T-helper 2 cell treated with Interferon-gamma antibody and Interleukin-4, amounts not matched to agents 100 ng/mL and 5 ng/mL, for 36 hours (primary cell): Measurements from ENCODE around the gene UGT1A8. TPM values are rescaled to one million over a fixed set of nuclear protein-coding genes. Genes with fewer than 3 reads are reported as not detected.

Experiments used
- intact Hi-C: fragments of 100-400 bp; cut with micrococcal nuclease; formaldehyde crosslinking; loops from one replicate; pipeline ENCODE4 v1.15.1; 2023
- total RNA-seq: library from RNA; stranded (reverse); gene quantifications from 2 replicates; pipeline ENCODE4 v1.2.3, GENCODE V29; 2022

UGT1A8 gene
- total RNA-seq, 1 donor from 2014 or later, result not detected

DNA sequence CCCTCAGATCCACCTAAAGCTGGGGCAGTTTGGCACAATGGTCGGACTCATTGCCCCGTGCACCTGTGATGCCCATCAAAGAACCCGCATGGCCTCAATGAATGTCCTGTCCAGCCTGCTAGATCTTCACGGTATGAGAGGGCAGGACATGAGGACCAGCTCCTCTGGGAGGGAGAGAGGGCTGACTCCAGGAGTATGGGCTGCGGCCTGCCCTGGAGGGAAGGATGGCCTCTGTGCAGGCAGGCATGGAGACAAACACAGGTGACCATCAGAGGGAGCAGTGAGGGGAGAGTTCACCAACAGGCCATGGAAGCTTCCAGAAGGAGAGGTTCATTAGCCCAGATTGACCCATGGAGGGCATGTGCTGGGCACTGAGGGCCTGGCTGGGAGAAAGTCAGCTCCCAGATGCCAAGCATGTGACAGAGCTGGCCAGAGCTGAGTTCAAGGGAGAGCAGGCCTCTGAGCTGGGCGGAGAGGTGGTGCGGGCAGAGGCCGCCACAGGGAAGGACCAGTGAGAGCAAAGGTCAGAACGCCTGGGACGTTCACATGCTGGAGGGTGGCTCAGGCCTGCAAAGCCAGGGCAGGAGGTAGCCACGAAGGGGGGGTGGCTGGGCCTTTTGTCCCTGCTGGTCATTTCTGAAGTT is 200.7 kb downstream of the UGT1A8 start:
- intact Hi-C loops, result no loop called here

DNA sequence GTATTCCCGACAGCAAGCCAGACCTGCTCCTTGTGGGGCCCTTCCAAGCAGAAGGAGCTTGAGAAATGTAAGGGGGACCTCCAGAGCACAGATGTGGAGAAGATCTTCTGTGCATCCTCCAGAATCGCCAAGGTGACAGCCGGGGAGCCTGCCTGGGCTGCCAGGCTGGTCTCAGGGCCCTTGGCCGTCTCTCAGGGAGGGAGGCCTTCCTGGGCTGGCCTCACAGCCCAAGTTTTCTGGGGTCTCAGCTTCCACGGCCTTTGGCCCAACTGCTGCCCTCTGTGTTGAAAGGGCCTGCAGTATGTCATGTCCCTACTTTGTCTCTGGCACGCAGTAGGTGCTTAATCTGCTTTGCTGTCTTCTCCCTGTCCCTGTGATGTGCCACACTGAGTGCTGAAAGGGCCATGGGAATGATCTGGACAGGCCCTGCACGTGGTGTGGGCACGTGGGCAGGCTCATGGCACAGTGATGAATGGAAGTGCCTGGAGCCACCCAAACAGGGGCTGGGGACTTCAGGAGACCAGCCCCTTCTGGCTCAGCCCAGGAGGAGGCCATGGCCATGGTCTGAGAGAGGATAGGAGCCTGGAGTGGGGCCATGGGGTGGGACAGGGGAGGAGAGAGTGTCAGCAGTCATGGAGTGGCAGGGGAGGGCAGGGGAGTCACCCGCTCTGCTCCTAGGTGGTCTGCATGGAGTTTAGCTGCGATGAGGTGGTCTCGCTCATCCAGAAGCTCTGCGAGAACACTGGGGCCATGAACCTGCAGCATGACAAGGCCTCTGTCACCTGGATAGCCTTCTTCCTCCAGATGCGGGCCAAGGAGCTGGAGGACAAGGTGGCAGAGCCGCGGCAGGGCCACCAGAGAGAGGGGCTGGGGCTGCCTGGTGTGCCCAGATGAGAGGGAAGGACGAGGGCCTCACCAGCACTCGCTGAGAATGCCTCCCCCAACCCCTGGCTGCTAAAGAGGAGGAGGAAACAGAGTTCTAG is 201.5 kb downstream of the UGT1A8 start:
- intact Hi-C loops, result no loop called here

DNA sequence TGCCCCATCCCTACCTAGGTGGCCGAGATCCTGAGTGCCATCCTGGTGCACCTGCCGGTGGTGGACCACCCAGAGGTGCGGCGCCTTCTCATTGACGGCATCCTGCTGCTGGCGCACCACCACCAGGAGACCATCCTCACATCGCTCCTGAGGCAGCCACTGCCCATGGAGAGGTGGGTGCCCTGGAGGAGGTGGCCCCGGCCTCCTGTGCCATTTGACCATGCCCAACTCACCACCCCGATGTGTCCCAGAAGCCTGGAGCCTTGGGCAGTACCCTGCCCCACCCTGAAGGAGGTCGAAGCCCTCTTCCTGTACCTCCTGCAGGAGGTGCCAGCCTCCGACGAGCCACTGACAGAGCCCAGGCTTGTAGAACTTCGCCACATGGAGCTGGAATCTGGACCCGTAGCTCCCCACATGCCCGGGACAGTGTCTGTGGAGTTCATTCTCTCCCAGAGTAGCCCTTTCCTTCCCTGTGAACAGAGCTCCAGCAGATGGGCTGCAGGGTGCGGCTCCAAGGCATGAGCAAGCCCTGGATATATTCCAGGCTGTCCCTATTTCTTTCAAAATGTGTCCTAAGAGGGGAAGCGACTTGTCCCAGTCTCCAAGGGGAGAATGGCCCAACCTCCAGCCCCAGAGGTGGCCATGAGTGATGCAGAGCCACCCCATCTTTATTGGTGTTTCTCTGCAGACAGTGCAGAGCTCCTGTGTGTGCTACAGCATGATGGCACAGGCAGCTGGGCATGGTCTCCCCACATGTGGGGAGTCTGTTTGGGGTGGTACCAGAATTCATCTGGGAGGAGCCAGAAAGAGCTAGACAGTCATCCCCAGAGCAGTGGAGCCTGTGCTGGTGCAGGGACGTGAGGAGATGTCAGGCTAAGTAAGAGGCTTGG is 202.7 kb downstream of the UGT1A8 start:
- intact Hi-C loops, result no loop called here

DNA sequence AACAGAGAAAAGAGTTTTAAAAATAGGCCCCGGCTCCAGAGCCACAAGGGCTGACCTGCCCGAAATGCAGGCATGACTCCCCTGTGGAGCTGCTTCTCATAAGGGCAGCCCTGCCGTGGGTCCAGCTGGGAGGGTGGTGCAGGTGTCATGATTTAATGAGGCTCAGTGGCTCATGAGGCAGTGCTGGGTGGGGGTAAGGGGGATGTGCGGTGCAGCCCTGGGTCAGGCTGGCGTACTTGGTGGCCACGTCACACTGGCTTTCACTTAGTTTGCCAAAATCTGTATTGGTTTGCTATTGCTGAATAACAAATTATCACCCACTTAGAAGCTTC is 203.3 kb downstream of the UGT1A8 start:
- intact Hi-C loops, result no loop called here

DNA sequence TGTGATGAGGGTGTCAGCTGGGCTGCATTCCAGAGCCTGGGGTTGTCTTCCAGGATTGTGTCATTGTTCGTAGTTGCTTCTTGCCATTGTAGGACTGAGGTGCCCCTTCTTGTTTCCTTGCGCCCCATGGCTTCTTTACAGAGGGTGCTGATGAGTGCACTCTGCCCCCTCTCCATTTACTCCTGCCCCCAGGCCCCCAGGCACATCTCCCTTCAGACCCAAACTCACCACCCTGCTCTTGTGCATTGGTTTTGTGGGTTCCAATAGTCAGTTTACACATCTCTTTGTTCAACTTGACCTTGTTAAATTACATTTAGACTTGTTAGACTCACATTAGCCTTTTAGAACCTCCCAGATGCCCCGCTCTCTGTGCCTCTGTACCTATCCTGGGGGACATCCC is 203.8 kb downstream of the UGT1A8 start:
- intact Hi-C loops, result no loop called here

DNA sequence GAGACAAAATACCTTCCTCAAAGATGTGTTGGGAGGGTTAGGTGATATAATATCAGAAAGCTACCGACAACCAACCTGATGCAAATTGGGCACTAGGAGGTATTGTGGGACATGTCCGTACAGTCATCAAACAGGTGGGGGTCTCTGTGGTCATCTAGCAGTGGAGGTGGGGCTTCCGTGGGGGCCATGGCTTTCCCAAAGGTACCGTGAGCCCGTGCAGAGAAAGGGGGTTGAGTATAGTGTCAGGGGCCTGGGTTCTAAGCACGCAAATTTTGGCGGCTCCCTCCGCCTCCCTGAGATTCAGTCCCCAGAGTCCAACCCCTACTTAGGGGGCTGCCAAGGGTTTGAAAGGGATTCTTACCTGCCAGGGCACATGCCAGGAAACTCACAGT is 204.3 kb downstream of the UGT1A8 start:
- intact Hi-C loops, result no loop called here

DNA sequence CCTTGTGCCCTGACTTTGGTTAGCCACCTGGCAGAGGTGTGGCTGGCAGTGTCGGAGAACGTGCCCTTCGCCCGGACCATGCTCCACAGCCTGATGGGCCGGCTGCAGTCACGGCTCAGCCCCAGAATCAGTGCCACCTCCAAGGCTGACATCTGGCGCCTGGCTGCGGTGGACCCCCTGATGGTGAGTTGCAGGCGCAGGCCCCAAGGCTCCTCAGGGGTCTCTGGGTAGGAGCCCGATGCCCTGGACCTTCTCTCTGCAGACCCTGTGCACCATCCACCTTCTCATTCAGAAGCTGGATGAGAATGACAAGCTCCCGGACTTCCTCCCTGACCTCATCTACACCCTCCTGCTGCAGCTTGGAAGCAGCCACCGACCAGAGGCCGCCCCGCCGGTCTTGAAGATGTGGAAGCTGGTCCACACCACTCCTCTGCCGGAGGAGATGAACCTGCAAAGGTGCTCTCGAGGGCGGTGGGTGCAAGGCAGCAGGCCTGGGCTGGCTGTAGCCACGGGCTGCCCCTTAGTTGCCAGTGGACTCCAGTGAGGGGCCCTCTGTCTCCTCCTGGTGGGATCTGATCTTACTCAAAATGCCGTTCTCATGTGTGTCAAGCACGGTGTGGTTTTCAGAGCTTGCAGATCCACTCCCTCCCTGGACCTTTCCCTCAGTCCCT is 204.8 kb downstream of the UGT1A8 start:
- intact Hi-C loops, result no loop called here

Other genes starting within 250 kb of the UGT1A8 start
- gene USP40, start 50.9 kb upstream of the UGT1A8 start, total RNA-seq, result 11.0 TPM in 2 replicates
- not detected in 2 replicates for gene UGT1A10, start 18.8 kb downstream of the UGT1A8 start, total RNA-seq
- gene UGT1A9, start 54.3 kb downstream of the UGT1A8 start, total RNA-seq, result not detected in 2 replicates
- gene UGT1A7, start 64.3 kb downstream of the UGT1A8 start, total RNA-seq, result not detected in 2 replicates
- gene UGT1A6, start 75.3 kb downstream of the UGT1A8 start, total RNA-seq, result not detected in 2 replicates
- gene UGT1A5, start 95.3 kb downstream of the UGT1A8 start, total RNA-seq, result not detected in 2 replicates
- gene UGT1A4, start 101.1 kb downstream of the UGT1A8 start, total RNA-seq, result not detected in 2 replicates
- not detected in 2 replicates for gene UGT1A3, start 111.4 kb downstream of the UGT1A8 start, total RNA-seq
- gene UGT1A1, start 142.6 kb downstream of the UGT1A8 start, total RNA-seq, result not detected in 2 replicates
- not detected in 2 replicates for gene MROH2A, start 160.7 kb downstream of the UGT1A8 start, total RNA-seq
- gene HJURP, start 236.9 kb downstream of the UGT1A8 start, total RNA-seq, result 79.4 and 80.0 TPM in 2 replicates